ENCODE results near the gene BCKDHA. TPM values are rescaled to one million over a fixed set of nuclear protein-coding genes. Genes with fewer than 3 reads are reported as not detected.

The BCKDHA gene
- total and polyA plus RNA-seq, 9 of the 15 experiments (the other 6 are each of a cell fraction or from before 2014, with no cell fraction given), result 4.5 to 52.5 (median 14.1) TPM

DNA sequence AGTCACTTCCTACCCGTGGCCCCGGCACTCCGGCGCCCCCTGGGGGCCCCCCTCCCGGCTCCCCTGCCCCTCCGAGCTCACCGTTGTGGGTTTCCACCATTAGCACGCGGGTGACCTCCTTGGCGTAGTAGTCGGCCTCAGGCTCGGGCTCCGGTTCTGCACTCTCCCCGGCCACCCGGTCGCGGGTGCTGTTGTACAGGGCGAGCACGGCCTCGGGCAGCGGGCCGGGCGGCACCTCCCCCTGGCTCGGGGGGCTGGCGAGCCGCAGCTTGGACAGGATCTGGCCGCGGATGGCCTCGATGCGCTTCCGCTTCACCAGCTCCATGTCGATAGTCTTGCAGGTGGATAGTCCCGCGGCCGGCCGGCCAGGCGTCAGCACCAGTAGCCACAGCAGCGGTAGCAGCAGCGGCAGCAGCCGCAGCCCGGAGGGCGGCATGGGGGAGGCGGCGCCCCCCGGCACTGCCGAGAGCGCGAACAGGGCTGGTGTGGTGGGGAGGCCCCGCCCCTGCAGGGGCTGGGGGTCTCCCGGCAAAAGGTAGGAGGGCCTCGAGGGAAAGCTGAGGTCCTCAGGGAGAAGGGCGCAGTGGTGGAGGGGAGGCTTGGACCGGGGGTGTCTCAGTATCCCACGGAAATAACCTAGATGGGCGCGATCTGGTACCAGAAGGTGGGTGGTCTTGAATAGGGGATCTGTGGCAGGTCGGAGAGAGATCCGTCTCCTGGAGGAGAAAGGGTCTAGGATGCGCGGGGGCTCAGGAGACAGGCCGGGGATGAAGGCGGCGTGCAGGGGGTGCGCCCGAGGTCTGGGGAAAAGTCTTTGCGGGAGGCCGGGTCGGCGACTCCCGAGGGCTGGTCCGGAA is 44.8 kb upstream of the BCKDHA start (continued):
- TF ChIP-seq, protein P1, sequence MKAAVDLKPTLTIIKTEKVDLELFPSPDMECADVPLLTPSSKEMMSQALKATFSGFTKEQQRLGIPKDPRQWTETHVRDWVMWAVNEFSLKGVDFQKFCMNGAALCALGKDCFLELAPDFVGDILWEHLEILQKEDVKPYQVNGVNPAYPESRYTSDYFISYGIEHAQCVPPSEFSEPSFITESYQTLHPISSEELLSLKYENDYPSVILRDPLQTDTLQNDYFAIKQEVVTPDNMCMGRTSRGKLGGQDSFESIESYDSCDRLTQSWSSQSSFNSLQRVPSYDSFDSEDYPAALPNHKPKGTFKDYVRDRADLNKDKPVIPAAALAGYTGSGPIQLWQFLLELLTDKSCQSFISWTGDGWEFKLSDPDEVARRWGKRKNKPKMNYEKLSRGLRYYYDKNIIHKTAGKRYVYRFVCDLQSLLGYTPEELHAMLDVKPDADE (conservative IDR thresholded peaks at IDR 0.05; ENCODE audit: control insufficient read depth, low read depth, low read length), result peak; percentile 27; the same call in 1 of the 2 replicates
- TF ChIP-seq ZNF197 (CRISPR knock-in tag; IDR thresholded peaks at IDR 0.05; ENCODE audit: low read depth) (no peak), FOXK2 (conservative IDR thresholded peaks at IDR 0.05 in 1 of 2, IDR thresholded peaks at IDR 0.05 in 1 of 2; ENCODE audit: low read depth in 2 of 2) (no peak), SMAD1 (IDR thresholded peaks at IDR 0.05; ENCODE audit: low read depth, low read length, partially characterized antibody) (no peak), ZNF583 (CRISPR knock-in tag; IDR thresholded peaks at IDR 0.05) (no peak), BCOR (IDR thresholded peaks at IDR 0.05) (peak; percentile 80), NONO (IDR thresholded peaks at IDR 0.05; ENCODE audit: low read depth in 2 of 2, low read length in 1 of 2) (0 out of 4 replicates have a peak, but pooled peaks of 1 of the 2 experiments have one; percentile 49), TCF7 (IDR thresholded peaks at IDR 0.05; ENCODE audit: borderline replicate concordance) (no peak), E2F3 (CRISPR knock-in tag; IDR thresholded peaks at IDR 0.05) (no peak), MCM2 (IDR thresholded peaks at IDR 0.05; ENCODE audit: low read depth) (no peak), ZNF133 (CRISPR knock-in tag; IDR thresholded peaks at IDR 0.05) (no peak), POLR3A (IDR thresholded peaks at IDR 0.05; ENCODE audit: borderline replicate concordance, extremely low read depth, insufficient read depth, insufficient read length) (no peak), ZBTB43 (CRISPR knock-in tag; IDR thresholded peaks at IDR 0.05) (no peak), TBP (optimal IDR thresholded peaks at IDR 0.05; ENCODE audit: low read depth, low read length) (peak; percentile 53), TOE1 (IDR thresholded peaks at IDR 0.05; ENCODE audit: borderline replicate concordance) (no peak), TOE1 (CRISPR knock-in tag; IDR thresholded peaks at IDR 0.05; ENCODE audit: borderline replicate concordance, low read depth) (no peak), ZBTB12 (CRISPR knock-in tag; IDR thresholded peaks at IDR 0.05) (no peak), ELF4 (CRISPR knock-in tag; IDR thresholded peaks at IDR 0.05) (no peak), HNRNPK (IDR thresholded peaks at IDR 0.05; ENCODE audit: low read depth, low read length, poor library complexity, severe bottlenecking) (no peak), ZNF3 (CRISPR knock-in tag; IDR thresholded peaks at IDR 0.05) (no peak), POLR3G (IDR thresholded peaks at IDR 0.05; ENCODE audit: extremely low read depth, insufficient read length, insufficient replicate concordance) (no peak), KLF1 (tag; IDR thresholded peaks at IDR 0.05) (no peak), ZNF76 (CRISPR knock-in tag; IDR thresholded peaks at IDR 0.05; ENCODE audit: borderline replicate concordance) (no peak), NCOR1 (IDR thresholded peaks at IDR 0.05) (0 out of 2 replicates have a peak, but pooled peaks have one; percentile 46)
- TF ChIP-seq, protein P2, sequence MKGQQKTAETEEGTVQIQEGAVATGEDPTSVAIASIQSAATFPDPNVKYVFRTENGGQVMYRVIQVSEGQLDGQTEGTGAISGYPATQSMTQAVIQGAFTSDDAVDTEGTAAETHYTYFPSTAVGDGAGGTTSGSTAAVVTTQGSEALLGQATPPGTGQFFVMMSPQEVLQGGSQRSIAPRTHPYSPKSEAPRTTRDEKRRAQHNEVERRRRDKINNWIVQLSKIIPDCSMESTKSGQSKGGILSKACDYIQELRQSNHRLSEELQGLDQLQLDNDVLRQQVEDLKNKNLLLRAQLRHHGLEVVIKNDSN (CRISPR knock-in tag; IDR thresholded peaks at IDR 0.05), result peak; percentile 50

Measured in K562 (cell line).